ENCODE data around the gene CMTM8. TPM values are rescaled to one million over a fixed set of nuclear protein-coding genes. Genes with fewer than 3 reads are reported as not detected.
A peak's percentile ranks its signal among the peaks of the same experiment; 100 is the strongest.

Gene CMTM8
- total and polyA plus RNA-seq, 2 of the 8 experiments (the other 6 are each of a cell fraction or from before 2014, with no cell fraction given), result 10.5 to 22.4 TPM

DNA sequence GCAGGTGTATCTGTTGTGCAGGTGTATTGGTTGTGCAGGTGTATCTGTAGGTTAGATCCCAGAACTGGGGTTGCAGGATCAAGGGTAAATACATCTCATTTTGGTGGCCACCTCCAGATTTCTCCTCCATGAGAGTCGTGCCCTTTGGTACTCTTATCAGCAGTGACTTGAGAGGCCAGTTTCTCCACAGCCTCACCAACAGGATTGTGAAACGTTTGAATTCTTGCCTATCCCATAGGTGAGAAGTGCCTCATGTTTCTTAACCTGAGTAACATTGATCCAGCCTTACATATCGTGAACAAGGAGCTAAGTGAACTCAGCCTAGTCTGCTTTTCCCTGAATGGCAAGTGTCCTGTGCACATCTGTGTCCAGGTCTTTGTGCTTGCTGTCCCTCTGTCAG is 55.4 kb downstream of the CMTM8 start:
- Histone ChIP-seq H3K27me3 (replicated peaks in 1 of 4; ENCODE audit: control insufficient read depth in 3 of 4, extremely low read depth in 1 of 4, insufficient read depth in 3 of 4, low read length in 3 of 4) (no peaks in the 10 kb centered on the region), H3K79me1 (ENCODE audit: low read depth, low read length) (no peaks in the 10 kb centered on the region; the same call in 1 of the 2 replicates), H3K56ac (replicated peaks; ENCODE audit: insufficient read length, low read depth, low read length) (no peak overlapping the region), H2BK5ac (ENCODE audit: low read depth, low read length) (no peak overlapping the region), H3K23ac (ENCODE audit: insufficient read length) (no peak overlapping the region), H3K4ac (replicated peaks; ENCODE audit: insufficient read length, low read depth, low read length) (peak overlapping the region; percentile 22), H3K9ac (replicated peaks in 1 of 4; ENCODE audit: extremely low read depth in 1 of 4, low read depth in 3 of 4, low read length in 3 of 4) (no peak overlapping the region), H3K36me3 (ENCODE audit: control insufficient read depth in 2 of 4, insufficient read depth in 4 of 4, low read length in 3 of 4) (no peaks in the 10 kb centered on the region), H2BK15ac (ENCODE audit: low read length) (no peak overlapping the region), H4K5ac (ENCODE audit: insufficient read length, low read depth, low read length) (no peak overlapping the region), H3K9me3 (ENCODE audit: insufficient read depth in 2 of 2, low read depth in 1 of 2, low read length in 1 of 2) (no peaks in the 10 kb centered on the region), H3K14ac (ENCODE audit: insufficient read length) (no peak overlapping the region), H4K8ac (ENCODE audit: extremely low read depth, insufficient read depth, low read length) (no peak overlapping the region), H3K4me3 (ENCODE audit: extremely low read depth in 1 of 4, insufficient read depth in 2 of 4, low read depth in 3 of 4, low read length in 4 of 4) (no peak overlapping the region), H2BK120ac (replicated peaks; ENCODE audit: low read depth, low read length) (no peak overlapping the region), H3K18ac (ENCODE audit: extremely low read depth, low read length) (no peak overlapping the region), H2BK20ac (ENCODE audit: low read length) (no peak overlapping the region), H3K27ac (ENCODE audit: low read depth, low read length) (no peak overlapping the region), H2AK5ac (ENCODE audit: low read depth, low read length) (no peak overlapping the region), H2BK12ac (ENCODE audit: low read depth, low read length) (no peak overlapping the region), H2AFZ (ENCODE audit: low read length) (no peak overlapping the region), H3K79me2 (ENCODE audit: control insufficient read depth in 1 of 2, insufficient read depth in 2 of 2, low read length in 2 of 2) (no peaks in the 10 kb centered on the region), H3K4me2 (ENCODE audit: insufficient read depth in 1 of 2, low read depth in 2 of 2, low read length in 2 of 2) (no peak overlapping the region), H3K4me1 (replicated peaks in 1 of 4; ENCODE audit: control insufficient read depth in 3 of 4, insufficient read depth in 4 of 4, low read length in 3 of 4) (peaks cover 0 to 3% (median 0%) of the 10 kb centered on the region in 4 experiments; a peak in 2 of 7 replicates), H3K23me2 (ENCODE audit: low read depth, low read length) (no peaks in the 10 kb centered on the region), H4K20me1 (replicated peaks in 1 of 2; ENCODE audit: control insufficient read depth in 1 of 2, insufficient read depth in 2 of 2, low read length in 2 of 2) (no peaks in the 10 kb centered on the region), H4K91ac (replicated peaks; ENCODE audit: insufficient read length, low read length) (no peak overlapping the region)
- 75% methylated on average over 3 of the region's 3 CpGs; no CpG with 5 or more reads in 1 of the 2 experiments for WGBS, 2 experiments (ENCODE audit: extremely low coverage in 1 of 2, insufficient coverage in 1 of 2, insufficient read length in 1 of 2, insufficient replicate concordance in 2 of 2, low coverage in 1 of 2, low lambda C conversion rate in 2 of 2, missing lambda C conversion rate in 1 of 2)
- DNase-seq (ENCODE audit: low read depth in 1 of 2, low spot score in 2 of 2) (no peak), FAIRE-seq (no peak)
- POLR2A ChIA-PET (ENCODE audit: partially characterized antibody), result no interaction called here
- CTCF ChIA-PET (ENCODE audit: partially characterized antibody), result interaction anchor here (1.6 to 14.9 kb wide), 5 partner anchors 14 to 117 kb away, joined by 4 to 207 read pairs (median 24); no protein-coding TSS in a partner anchor
- TF ChIP-seq JUND (IDR thresholded peaks at IDR 0.05; ENCODE audit: low read length) (no peak), EP300 (IDR thresholded peaks at IDR 0.05; ENCODE audit: borderline replicate concordance in 1 of 2, low read depth in 2 of 2, low read length in 2 of 2) (no peak), TBP (IDR thresholded peaks at IDR 0.05; ENCODE audit: low read depth, low read length) (no peak), ASH2L (IDR thresholded peaks at IDR 0.05; ENCODE audit: low read length) (no peak)
